CD4-positive, alpha-beta memory T cell (primary cell): Measurements from ENCODE around the gene NKAIN2. TPM values are rescaled to one million over a fixed set of nuclear protein-coding genes. Genes with fewer than 3 reads are reported as not detected.
"Not testable (repeated sequence)": the region's sequence is repeated elsewhere in the genome, so short reads cannot be mapped to it uniquely, and the experiment has no call there.

Experiments used
- CTCF ChIA-PET: fragments of 350-600 bp; sonication (Branson Sonifier 250); formaldehyde crosslinking; loops from one replicate; lab custom pipeline; 2021; ENCODE audit warnings: inconsistent platforms; ENCODE audit not compliant: partially characterized antibody; lab: Charles Lee
- POLR2A ChIA-PET: fragments of 350-600 bp; sonication (Branson Sonifier 250); formaldehyde crosslinking; loops from one replicate; lab custom pipeline; 2021; ENCODE audit not compliant: partially characterized antibody; lab: Charles Lee
- DNase-seq, 5 donors: peaks; one replicate each; pipeline versions ENCODE4 v3.0.0 to v3.0.0-alpha.2; 2020 to 2022; ENCODE audit warnings: mixed read lengths in 1 of 5
- H3K27ac ChIP-seq: one replicate; pipeline ENCODE4 v1.7.0; 2013; ENCODE audit warnings: low read depth, low read length
- H3K27me3 ChIP-seq: 2 replicates; pipeline ENCODE4 v1.7.0; 2013; ENCODE audit warnings: mild to moderate bottlenecking, low read length, moderate library complexity; ENCODE audit not compliant: insufficient read depth
- H3K36me3 ChIP-seq: 2 replicates; pipeline ENCODE4 v1.7.0; 2013; ENCODE audit warnings: mild to moderate bottlenecking, low read length, moderate library complexity; ENCODE audit not compliant: insufficient read depth
- H3K4me1 ChIP-seq: 2 replicates; pipeline ENCODE4 v1.7.0; 2013; ENCODE audit warnings: mild to moderate bottlenecking, low read length, moderate library complexity; ENCODE audit not compliant: insufficient read depth
- H3K4me3 ChIP-seq, 2 donors: one replicate each; pipeline ENCODE4 v1.7.0; 2013; ENCODE audit warnings: low read length in 2 of 2, mild to moderate bottlenecking in 1 of 2
- H3K9me3 ChIP-seq, 2 donors: one replicate each; pipeline ENCODE4 v1.7.0; 2013; ENCODE audit warnings: low read length in 2 of 2, control low read depth in 1 of 2; ENCODE audit not compliant: control insufficient read depth in 1 of 2
- H3K27ac Mint-ChIP-seq, 7 donors: one replicate each; pipeline ENCODE4 v1.8.0; 2020 to 2021; ENCODE audit warnings: mixed read lengths in 7 of 7, mild to moderate bottlenecking in 6 of 7, inconsistent platforms in 3 of 7, moderate library complexity in 3 of 7
- H3K27me3 Mint-ChIP-seq, 2 donors: one replicate each; pipeline ENCODE4 v1.8.0; 2020 to 2021; ENCODE audit warnings: mixed read lengths in 2 of 2
- H3K36me3 Mint-ChIP-seq, 2 donors: one replicate each; pipeline ENCODE4 v1.8.0; 2020 to 2021; ENCODE audit warnings: mixed read lengths in 2 of 2, inconsistent platforms in 1 of 2, mild to moderate bottlenecking in 1 of 2
- H3K4me1 Mint-ChIP-seq, 4 donors: one replicate each; pipeline ENCODE4 v1.8.0; 2020 to 2021; ENCODE audit warnings: mixed read lengths in 4 of 4, mild to moderate bottlenecking in 1 of 4
- H3K4me3 Mint-ChIP-seq, 8 donors: one replicate each; pipeline ENCODE4 v1.8.0; 2020 to 2021; ENCODE audit warnings: mixed read lengths in 8 of 8, mild to moderate bottlenecking in 7 of 8, moderate library complexity in 6 of 8, inconsistent platforms in 3 of 8
- H3K9me3 Mint-ChIP-seq, 8 donors: one replicate each; pipeline ENCODE4 v1.8.0; 2020 to 2021; ENCODE audit warnings: mixed read lengths in 8 of 8, mild to moderate bottlenecking in 5 of 8, inconsistent platforms in 3 of 8, moderate library complexity in 1 of 8
- intact Hi-C: fragments of 100-400 bp; cut with micrococcal nuclease; formaldehyde crosslinking; loops from one replicate; pipeline ENCODE4 v1.15.1; 2023
- polyA plus RNA-seq, 2 donors: library from polyadenylated mRNA; unstranded; fragments of 300-500 nt; fragmentation: Illumina TruSeq; gene quantifications; one replicate each; pipeline ENCODE4 v1.2.3, GENCODE V29; 2021
- total RNA-seq, 2 experiments: library from RNA; stranded (reverse); gene quantifications; one replicate each; pipeline ENCODE4 v1.2.3, GENCODE V29; 2021

Gene NKAIN2
- total and polyA plus RNA-seq, 4 experiments from 2014 or later, result not detected

DNA sequence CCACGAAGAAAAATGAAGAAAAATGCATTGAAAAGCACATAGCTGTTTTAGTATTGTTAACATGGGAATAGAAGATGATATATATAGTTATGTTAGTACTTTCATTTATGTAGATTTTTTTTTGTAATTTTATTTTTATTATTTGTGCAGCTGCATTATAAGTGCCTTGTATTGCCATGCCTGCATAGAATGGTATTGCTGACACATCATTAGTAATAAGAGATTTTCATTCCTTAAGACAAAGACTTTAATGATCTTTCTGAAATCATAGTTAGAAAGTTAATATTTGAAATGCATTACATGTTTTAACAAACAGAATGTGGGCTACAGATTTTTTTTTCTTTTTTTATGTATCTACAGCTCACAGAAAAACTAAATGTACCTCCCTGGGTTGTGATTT is 506.5 kb downstream of the NKAIN2 start:
- DNase-seq, result no peak
- intact Hi-C loops, result no loop called here
- Mint-ChIP-seq H3K9me3 (peaks cover 0 to 2% (median 0%) of the 10 kb centered on the region in 8 donors), H3K4me1 (no peaks in the 10 kb centered on the region), H3K27ac (no peak overlapping the region), H3K27me3 (no peaks in the 10 kb centered on the region), H3K36me3 (no peaks in the 10 kb centered on the region), H3K4me3 (no peak overlapping the region)
- no peak overlapping the region for H3K4me3 ChIP-seq
- ChIA-PET CTCF (no interaction called here), POLR2A (no interaction called here)
- no peaks in the 10 kb centered on the region for H3K27me3 ChIP-seq
- no peaks in the 10 kb centered on the region for H3K4me1 ChIP-seq
- no peaks in the 10 kb centered on the region for H3K36me3 ChIP-seq
- H3K9me3 ChIP-seq, result no peaks in the 10 kb centered on the region
- H3K27ac ChIP-seq, result no peak overlapping the region

GRCh38 chr6:124319410-124319809 is 515.7 kb downstream of the NKAIN2 start:
- Mint-ChIP-seq H3K4me3 (no peak overlapping the region), H3K36me3 (no peaks in the 10 kb centered on the region), H3K4me1 (no peaks in the 10 kb centered on the region), H3K27ac (no peak overlapping the region), H3K9me3 (peaks cover 0 to 2% (median 0%) of the 10 kb centered on the region in 8 donors), H3K27me3 (no peaks in the 10 kb centered on the region)
- intact Hi-C loops, result no loop called here
- Histone ChIP-seq H3K36me3 (no peaks in the 10 kb centered on the region), H3K4me1 (no peaks in the 10 kb centered on the region), H3K27me3 (no peaks in the 10 kb centered on the region), H3K27ac (no peak overlapping the region), H3K4me3 (no peak overlapping the region), H3K9me3 (no peaks in the 10 kb centered on the region)
- POLR2A ChIA-PET, result no interaction called here
- CTCF ChIA-PET, result no interaction called here
- no peak for DNase-seq

DNA sequence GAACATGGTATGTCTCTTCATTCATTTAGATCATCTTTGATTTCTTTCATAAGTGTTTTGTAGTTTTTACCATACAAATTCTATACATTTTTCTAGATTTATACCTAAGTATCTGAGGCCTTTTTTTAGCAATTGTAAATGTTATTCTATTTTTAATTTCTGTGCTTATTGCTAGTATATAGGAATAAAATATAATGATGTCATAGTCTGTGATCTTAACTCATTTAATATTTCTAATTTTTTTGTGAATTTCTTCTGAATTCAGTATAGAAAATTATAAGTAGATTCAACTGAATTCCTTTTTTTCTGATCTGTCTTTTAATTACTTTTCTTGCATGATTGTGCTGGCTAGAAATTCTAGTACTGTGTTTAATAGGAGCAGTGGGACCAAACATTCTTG is 520.6 kb downstream of the NKAIN2 start:
- Mint-ChIP-seq H3K36me3 (no peaks in the 10 kb centered on the region), H3K27ac (no peak overlapping the region), H3K4me3 (no peak overlapping the region), H3K9me3 (peaks cover 0 to 5% (median 0%) of the 10 kb centered on the region in 8 donors), H3K4me1 (no peaks in the 10 kb centered on the region), H3K27me3 (no peaks in the 10 kb centered on the region)
- ChIA-PET POLR2A (no interaction called here), CTCF (interaction anchor here (0.7 kb wide), 1 partner anchor 51 kb away, joined by 3 read pairs; no protein-coding TSS in a partner anchor)
- H3K4me3 ChIP-seq, result no peak overlapping the region
- DNase-seq, result no peak
- no peaks in the 10 kb centered on the region for H3K9me3 ChIP-seq
- H3K4me1 ChIP-seq, result no peaks in the 10 kb centered on the region
- H3K27me3 ChIP-seq, result no peaks in the 10 kb centered on the region
- intact Hi-C loops, result no loop called here
- H3K36me3 ChIP-seq, result no peaks in the 10 kb centered on the region
- no peak overlapping the region for H3K27ac ChIP-seq

DNA sequence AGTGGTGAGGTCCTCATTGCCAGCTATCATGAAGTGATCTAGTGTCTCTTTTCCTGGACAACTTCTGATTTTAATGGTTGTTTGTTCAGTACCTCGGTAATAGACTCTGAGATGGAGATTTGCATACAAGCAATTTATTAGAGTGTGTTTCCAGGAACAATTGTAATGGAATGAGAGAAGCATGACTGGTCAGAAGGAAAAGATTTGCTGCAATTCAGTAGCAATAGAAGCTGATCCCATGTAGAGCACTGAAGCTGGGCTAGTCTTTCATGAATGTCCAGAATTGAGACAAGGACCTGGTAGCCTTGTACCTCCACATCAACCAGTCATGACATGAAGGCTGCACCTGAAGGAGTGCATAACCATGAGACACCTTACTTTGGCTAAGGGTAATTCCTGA is 526.5 kb downstream of the NKAIN2 start:
- ChIA-PET POLR2A (no interaction called here), CTCF (no interaction called here)
- Histone ChIP-seq H3K36me3 (no peaks in the 10 kb centered on the region), H3K4me3 (no peak overlapping the region), H3K4me1 (no peaks in the 10 kb centered on the region), H3K27me3 (no peaks in the 10 kb centered on the region), H3K27ac (no peak overlapping the region), H3K9me3 (no peaks in the 10 kb centered on the region)
- intact Hi-C loops, result no loop called here
- no peaks in the 10 kb centered on the region for H3K27me3 Mint-ChIP-seq
- H3K4me1 Mint-ChIP-seq, result no peaks in the 10 kb centered on the region
- H3K36me3 Mint-ChIP-seq, result no peaks in the 10 kb centered on the region
- DNase-seq, result no peak
- peaks cover 0 to 7% (median 3%) of the 10 kb centered on the region in 8 donors for H3K9me3 Mint-ChIP-seq
- H3K4me3 Mint-ChIP-seq, result no peak overlapping the region
- no peak overlapping the region for H3K27ac Mint-ChIP-seq

- no peaks in the 10 kb centered on the region for H3K9me3 ChIP-seq
- H3K4me3 ChIP-seq, result no peak overlapping the region
- ChIA-PET POLR2A (no interaction called here), CTCF (no interaction called here)
- DNase-seq, result no peak
- peaks cover 0 to 7% (median 2%) of the 10 kb centered on the region in 8 donors for H3K9me3 Mint-ChIP-seq
- no peaks in the 10 kb centered on the region for H3K4me1 Mint-ChIP-seq
- no peak overlapping the region for H3K4me3 Mint-ChIP-seq
- H3K27me3 Mint-ChIP-seq, result no peaks in the 10 kb centered on the region
- H3K4me1 ChIP-seq, result no peaks in the 10 kb centered on the region
- H3K27ac Mint-ChIP-seq, result no peak overlapping the region
- no peaks in the 10 kb centered on the region for H3K27me3 ChIP-seq
- no peaks in the 10 kb centered on the region for H3K36me3 Mint-ChIP-seq
- H3K27ac ChIP-seq, result no peak overlapping the region
- intact Hi-C loops, result no loop called here
- no peaks in the 10 kb centered on the region for H3K36me3 ChIP-seq
Measured at GRCh38 chr6:124334359-124334758, 530.7 kb downstream of the NKAIN2 start.

GRCh38 chr6:124339610-124340334 is 536.1 kb downstream of the NKAIN2 start:
- no peaks in the 10 kb centered on the region for H3K4me1 ChIP-seq
- ChIA-PET CTCF (no interaction called here), POLR2A (no interaction called here)
- H3K4me3 ChIP-seq, result no peak overlapping the region
- H3K36me3 ChIP-seq, result no peaks in the 10 kb centered on the region
- peaks cover 0 to 3% (median 0%) of the 10 kb centered on the region in 8 donors for H3K9me3 Mint-ChIP-seq
- H3K36me3 Mint-ChIP-seq, result no peaks in the 10 kb centered on the region
- H3K9me3 ChIP-seq, result no peaks in the 10 kb centered on the region
- DNase-seq, result no peak
- intact Hi-C loops, result no loop called here
- H3K4me1 Mint-ChIP-seq, result no peaks in the 10 kb centered on the region
- H3K27ac Mint-ChIP-seq, result no peak overlapping the region
- no peak overlapping the region for H3K4me3 Mint-ChIP-seq
- no peaks in the 10 kb centered on the region for H3K27me3 ChIP-seq
- H3K27ac ChIP-seq, result no peak overlapping the region
- H3K27me3 Mint-ChIP-seq, result no peaks in the 10 kb centered on the region

GRCh38 chr6:124348339-124348738 is 544.7 kb downstream of the NKAIN2 start:
- H3K27ac Mint-ChIP-seq, CTCF ChIA-PET, DNase-seq: not testable (repeated sequence)

More at GRCh38 chr6:124348339-124348738, 544.7 kb downstream of the NKAIN2 start:
- H3K4me1 Mint-ChIP-seq, H3K9me3 ChIP-seq, POLR2A ChIA-PET, H3K9me3 Mint-ChIP-seq, H3K27ac ChIP-seq, H3K36me3 ChIP-seq, intact Hi-C loops, H3K36me3 Mint-ChIP-seq, H3K4me1 ChIP-seq, H3K4me3 ChIP-seq, H3K4me3 Mint-ChIP-seq, H3K27me3 ChIP-seq, H3K27me3 Mint-ChIP-seq: not testable (repeated sequence)
